HG02870 (cell line): ENCODE results near the gene CYP4F11.
"Not testable (repeated sequence)": the region's sequence is repeated elsewhere in the genome, so short reads cannot be mapped to it uniquely, and the experiment has no call there.

Source experiments
- ATAC-seq: cut with Tn5 transposase; IDR thresholded peaks from one replicate; pipeline ENCODE4 v1.9.1; 2021; ENCODE audit warnings: mild to moderate bottlenecking, moderate library complexity; ENCODE audit not compliant: unreplicated experiment

CYP4F11 gene

DNA sequence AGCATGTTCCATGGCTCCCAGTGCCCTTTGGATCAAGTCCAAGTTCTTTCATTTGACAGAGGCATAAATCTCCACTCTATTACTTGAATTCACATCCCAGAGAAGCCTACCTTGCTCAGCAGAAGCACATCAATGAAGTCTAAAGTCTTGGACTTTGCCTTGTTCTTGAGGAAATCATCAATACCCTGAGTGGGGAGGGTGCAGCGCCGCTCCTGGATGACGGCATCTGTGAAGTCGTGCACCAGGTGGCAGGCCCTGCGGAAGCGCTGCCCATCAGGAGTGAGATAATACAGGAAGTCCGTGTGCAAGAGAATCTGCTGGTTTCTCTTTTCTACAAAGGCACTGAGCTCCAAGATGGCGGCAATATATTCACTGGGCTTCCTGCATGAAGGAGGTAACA is 10.6 kb downstream of the CYP4F11 start:
- ATAC-seq, result no peak

DNA sequence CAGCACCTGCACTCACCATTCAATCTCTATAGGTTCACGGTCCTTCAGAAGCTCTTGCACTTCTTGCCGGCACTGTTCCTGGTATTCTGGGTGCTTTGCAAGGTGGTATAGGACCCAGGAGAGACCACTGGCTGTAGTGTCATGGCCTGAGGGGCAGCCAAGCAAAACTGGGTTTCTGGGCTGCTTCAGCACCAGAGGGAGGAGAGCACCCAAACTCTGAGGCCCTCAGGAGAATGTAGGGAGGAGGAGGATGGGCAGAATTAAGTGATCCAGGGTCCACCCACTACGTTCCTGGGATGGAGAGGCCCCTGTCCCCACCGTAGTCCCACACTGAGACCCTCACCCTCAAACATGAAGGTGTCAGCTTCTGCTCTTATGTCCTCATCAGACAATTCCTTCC is 12.3 kb downstream of the CYP4F11 start:
- no peak for ATAC-seq

DNA sequence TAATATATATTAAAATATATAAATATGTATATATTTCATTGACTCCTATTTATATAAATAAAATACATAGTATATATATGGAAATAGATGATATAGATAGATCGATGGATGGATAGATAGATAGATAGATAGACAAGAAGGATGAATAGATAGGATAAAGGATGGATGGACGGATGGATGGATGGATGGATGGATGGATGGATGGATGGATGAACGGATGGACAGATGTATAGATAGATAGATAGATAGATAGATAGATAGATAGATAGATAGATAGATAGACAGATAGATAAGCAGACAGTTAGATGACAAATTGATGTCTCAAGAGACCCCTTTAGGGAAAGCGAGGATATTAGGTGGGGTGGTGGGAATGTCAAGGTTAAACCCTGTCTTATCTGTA is 15.1 kb downstream of the CYP4F11 start:
- ATAC-seq, result no peak

DNA sequence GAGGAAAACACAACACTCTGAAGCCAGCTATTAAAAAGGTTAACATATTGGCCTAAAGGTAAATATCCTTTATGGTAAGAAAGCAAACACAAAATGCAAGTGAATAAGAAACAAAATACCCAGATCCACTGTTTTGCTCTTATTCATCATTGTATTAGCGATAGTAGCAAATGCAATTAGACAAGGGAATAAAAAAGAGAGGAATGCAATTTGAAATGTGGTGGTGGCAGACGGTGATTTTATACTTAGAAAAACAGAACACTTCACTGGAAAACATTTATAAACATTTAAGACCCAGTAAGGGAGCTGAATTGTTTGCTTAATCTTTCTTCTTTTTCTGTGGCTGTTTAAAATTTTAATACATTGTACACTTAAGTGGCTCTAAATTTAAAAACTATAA is 19.2 kb downstream of the CYP4F11 start:
- ATAC-seq, result no peak

DNA sequence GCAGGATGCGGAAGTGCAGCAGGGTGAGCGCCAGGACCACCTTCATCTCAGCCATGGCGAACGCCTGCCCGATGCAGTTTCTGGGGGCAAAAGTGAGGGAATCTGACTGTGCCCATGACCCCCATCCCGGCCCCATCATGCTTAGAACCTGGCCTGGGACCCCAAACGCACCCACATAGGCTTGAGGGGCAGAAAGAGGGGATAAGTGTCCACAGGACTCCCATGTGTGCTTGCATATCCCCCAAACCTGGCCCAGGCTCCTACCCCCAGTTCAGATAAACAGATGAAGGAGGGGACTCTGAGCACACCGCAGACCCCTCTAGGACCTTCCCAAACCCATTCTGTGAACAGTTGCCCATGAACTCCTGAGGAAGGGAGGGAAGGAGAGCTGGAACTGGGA is 20.5 kb downstream of the CYP4F11 start:
- ATAC-seq, result no peak

DNA sequence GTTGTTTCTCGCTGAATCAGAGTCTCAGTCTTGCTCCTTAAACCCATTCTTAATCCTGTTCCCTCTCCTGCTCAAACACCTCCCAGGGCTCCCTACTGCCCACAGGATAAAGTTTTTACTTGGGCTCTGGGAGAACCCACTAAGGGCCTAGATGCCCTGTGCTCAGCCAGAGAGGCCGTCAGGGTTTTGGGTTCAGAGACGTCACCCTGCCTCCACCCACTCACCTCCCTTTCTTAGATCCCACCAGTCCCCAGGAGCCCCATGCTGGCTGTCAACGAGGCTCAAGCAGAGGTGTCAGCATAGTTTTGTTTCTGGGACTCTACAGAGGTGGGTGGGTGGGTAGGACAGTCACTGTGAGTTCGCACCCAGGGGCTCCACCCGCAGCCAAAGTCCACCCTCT is 20.9 kb downstream of the CYP4F11 start:
- no peak for ATAC-seq

DNA sequence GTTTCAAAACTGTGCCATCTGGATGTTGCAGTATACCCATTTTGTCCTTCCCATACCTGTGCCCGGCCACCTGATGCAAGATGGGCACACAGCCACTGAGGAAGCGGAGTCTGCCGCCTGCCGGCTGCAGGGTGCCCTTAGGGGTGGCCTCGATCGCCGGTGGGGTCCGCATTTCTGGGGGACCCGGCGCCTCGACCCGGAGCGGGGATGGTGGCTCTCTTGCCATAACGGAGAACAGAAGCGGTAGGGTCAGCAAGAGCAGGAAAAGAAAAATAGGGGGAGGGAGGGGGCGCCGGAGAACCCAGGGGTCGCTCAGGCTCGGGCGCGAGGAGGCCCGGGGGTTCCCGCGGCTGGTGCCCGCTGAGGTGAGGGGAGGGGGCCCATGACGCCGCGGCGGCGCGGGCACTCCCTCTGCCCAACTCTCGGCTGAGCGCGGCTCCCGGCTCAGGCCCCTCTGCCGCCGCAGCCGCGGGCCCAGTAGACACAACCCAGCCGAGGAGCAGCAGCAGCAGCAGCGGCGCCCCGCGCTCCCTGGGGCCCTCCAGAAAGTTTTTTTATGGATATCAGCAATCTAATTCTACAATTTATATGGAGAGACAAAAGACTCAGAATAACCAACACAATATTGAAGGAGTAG is 22.6 kb downstream of the CYP4F11 start:
- ATAC-seq, result no peak

DNA sequence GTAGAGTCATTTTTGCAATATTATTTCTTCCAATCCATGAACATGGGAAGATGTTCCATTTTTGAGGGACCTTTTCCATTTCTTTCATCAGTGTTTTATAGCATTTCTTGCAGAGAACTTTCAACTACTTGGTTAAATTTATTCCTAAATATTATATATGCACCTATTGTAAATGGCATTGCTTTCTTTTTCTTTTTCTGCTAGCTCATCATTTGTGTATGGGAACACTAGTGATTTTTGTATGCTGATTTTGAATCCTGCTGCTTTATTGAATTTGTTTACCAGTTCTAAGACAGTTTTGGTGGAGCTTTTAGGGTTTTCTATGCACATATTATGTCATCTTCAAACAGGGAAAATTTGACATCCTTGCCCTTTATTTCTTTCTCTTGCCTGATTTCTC is 29.3 kb downstream of the CYP4F11 start:
- ATAC-seq, result no peak

DNA sequence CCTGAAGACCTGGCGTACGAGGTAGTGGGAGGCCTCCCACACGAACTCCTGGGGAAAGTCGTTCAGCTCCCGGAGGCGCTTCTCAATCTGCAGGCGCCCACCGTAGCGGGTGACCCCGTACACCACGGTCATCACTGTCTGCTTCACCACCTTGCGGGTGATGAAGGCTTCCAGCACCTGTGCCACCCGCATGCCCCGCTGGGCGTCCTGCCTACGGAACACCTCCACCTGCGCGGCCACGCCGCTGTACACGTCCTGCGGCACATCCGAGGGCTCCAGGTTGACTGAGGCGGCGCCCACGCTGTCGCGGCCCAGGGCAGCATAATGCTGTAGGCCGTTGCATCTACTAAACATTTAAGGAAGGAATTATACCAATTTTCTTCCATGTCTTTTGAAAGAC is 31.4 kb downstream of the CYP4F11 start:
- ATAC-seq, result not testable (repeated sequence)

DNA sequence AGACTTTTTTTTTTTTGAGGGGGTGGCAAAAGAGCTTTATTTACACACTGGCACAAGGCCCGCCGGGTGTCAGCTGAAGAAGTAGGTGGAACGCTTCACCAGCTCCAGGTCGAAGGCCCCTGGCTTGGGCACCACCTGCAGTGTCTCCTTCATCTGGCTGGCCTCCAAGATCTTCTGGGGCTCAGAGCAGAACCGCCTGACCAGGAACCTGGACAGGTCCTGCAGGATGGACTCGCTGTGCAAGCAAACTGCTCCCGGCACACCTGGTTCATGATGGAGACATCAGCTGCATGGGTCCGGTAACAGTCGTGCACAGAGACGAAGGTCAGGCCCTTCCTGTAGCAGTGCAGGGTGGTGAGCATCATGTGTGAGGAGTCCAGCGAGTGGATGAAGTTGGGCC is 32.1 kb downstream of the CYP4F11 start:
- ATAC-seq, result no peak

DNA sequence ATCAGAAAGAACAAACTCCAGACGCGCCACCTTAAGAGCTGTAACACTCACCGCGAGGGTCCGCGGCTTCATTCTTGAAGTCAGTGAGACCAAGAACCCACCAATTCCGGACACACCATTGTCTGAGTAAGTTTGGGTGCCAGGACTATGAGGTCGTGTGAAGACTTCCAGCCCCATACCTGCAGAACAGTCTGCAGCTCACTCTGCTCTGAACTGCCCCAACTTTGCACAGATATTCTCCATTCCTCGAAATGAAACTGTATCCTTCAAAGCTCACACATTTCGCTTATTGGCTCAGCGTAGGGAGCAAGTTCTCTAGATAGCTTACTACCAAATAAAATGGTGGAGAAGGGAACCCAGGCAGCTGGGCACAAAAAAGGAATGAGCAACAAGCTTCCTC is 33.8 kb downstream of the CYP4F11 start:
- no peak for ATAC-seq

DNA sequence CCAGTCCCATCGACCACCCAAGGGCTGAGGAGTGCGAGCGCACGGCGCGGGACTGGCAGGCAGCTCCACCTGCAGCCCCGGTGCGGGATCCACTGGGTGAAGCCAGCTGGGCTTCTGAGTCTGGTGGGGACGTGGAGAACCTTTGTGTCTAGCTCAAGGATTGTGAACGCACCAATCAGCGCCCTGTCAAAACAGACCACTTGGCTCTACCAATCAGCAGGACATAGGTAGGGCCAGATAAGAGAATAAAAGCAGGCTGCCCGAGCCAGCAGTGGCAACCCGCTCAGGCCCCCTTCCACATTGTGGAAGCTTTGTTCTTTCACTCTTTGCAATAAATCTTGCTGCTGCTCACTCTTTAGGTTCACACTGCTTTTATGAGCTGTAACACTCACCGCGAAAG is 34.3 kb downstream of the CYP4F11 start:
- ATAC-seq, result not testable (repeated sequence)

DNA sequence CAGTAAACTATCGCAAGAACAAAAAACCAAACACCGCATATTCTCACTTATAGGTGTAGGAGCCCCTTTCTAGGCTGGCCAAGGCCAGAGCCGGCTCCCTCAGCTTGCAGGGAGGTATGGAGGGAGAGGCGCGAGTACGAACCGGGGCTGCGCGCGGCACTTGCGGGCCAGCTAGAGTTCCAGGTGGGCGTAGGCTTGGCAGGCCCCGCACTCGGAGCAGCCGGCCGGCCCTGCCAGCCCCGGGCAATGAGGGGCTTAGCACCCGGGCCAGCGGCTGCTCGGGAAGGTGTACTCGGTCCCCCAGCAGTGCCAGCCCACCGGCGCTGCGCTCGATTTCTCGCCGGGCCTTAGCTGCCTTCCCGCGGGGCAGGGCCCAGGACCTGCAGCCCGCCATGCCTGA is 34.8 kb downstream of the CYP4F11 start:
- ATAC-seq, result not testable (repeated sequence)

DNA sequence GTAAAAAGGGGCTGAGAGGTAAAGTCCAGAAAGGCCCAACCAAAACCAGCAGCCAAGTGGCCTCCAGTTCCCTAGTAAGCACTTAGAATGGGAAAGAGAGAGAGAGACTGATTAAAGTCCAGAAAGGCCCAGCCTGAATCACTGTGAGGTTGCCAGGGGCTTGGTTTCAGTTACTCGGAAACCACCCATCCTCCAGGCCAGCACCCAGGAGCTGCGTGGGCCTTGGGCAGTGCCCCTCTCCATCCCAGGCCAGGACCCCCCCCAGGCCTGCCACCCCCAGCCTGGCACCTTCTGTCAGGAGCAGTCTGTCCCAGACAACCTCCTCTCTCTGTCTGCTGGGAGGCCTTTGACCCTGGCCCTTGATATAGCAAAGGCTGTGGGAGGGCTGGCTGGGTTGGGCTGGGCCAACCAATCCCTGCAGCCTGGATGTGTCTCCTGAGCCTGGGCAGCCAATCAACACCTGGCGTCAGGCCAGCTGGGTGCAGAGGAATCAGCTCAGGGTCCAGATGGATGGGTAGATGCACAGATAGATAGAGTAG is 36.5 kb downstream of the CYP4F11 start, which contains the start of gene CYP4F2:
Gene CYP4F2, minus strand, starts transcription at position 337 of the 539 bp plus-strand sequence. CDS start 463 bp downstream, outside the sequence.
- ATAC-seq, result no peak

DNA sequence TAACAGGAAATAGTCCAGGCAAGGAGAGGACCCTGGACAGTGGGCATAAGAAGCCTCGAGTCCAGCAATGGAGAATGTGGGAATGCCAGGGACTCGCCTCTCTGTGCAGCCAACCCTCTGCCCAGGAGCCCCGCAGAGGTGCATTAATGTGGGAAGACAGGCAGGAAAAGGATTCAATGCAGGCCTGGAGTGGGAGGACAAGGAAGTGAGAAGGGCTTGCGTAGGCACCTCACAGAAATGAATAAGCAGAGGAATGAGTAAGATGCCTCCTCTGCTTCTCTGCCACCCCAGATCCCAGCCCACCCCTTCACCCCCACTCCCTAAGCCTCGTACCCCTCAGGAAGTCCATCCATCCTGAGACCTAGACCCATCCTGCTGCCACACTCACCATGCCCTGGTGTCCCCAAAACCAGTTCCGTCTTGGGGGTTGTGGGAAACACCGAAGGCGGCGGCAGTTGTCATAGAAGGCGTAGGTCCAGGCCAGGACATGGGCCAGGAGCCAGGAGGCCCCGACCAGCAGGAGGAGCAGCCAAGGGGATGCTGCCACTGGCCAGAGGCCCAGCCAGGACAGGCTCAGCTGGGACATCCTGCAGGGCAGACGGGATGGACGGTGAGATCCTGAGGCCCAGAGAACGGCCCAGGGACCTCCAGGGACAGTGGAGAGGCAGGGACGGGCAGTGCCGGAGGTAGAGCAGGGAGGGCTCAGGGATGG is 37.1 kb downstream of the CYP4F11 start:
- no peak for ATAC-seq

DNA sequence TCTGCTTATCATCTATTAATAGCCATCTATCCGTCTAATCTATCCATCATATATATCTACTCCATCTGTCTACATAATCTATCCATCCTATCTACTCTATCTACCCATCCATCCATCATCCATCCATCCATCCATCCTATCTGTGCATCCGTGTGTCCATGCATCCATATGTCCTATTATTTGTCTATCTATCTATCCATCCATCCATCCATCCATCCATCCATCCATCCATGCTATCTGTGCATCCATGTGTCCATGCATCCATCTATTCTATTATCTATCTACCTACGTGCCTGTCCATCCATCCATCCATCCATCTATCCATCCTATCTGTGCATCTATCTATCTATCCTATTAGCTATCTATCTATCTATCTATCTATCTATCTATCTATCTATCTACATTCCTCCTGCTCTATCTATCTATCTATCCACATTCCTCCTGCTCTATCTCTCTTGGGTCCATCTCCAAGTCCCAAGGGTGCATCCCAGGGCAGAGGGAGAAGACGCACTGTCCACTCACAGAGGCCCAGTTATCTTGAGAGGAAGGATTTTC is 38.4 kb downstream of the CYP4F11 start:
- no peak for ATAC-seq

DNA sequence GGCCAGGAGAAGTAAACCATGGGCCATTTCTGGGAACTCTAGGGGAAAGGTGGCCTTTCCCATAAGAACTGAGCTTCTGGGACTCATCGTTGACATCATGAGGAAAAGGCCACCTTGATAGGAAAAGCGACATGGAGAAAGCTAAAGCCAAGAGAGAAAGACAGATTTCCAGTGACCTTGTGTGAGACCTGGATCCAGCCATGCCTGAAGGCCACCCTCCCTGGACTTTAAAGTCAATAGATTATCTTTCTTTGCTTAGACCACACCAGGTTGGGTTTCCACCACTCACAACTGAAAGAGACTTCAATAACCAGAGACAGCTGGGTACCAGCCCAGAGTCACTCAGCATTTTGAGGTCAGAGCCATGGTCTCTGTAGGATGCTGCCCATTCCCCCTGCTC is 40.0 kb downstream of the CYP4F11 start:
- ATAC-seq, result no peak

DNA sequence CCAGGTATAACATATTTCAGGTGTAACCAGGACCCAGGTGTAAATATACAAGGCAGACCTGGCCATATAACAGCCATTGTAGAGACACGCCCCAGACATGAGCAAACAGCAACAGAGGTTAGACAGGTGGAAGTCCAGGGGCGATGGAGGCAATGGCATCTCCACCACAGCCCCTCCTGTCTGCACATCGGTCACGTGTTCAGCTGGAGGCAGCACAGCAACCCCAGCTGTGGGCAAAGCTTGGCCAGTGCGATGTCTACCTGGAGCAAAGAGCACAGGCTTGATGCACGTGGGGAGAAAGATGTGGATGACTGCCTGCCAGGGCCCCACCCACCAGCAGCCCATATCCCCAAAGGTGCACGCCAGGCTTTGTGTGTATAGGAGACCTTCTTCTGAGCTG is 40.9 kb downstream of the CYP4F11 start:
- no peak for ATAC-seq

DNA sequence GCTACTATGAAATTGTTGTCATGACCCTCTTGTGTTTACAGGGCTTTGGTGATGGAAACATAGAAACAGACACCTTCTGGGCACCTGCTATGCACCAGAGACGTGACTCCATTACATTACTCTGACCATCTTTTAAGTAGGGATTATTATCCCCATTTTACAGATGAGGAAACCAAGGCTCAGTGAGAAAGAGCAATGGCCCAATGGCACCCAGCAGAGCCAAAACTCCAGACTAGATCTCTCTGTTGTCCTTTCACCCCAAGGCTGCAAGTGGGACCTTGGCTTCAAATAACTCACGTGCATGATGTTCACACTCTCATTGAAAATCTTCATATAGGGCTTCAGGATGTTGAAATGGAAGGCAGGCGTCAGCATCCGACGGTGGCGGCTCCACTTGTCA is 42.3 kb downstream of the CYP4F11 start:
- no peak for ATAC-seq

DNA sequence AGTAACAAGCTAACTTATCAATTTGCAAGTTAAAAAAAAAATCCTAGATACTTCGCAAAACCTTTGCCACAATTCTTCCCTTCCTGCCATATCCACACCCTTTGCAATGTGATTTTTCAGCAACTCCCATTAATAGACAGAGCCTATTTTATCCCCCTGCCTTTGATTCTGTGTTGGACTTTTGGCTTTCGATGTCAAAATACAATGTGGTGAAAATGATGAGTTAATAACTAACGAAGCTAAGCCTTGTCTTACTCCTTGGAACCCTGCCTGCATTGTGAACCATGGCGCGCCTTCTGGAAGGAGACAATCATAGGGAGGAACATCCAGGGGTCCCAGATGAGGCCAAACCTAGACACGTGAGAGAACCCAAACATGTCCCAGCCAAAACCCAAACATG is 42.9 kb downstream of the CYP4F11 start:
- no peak for ATAC-seq

DNA sequence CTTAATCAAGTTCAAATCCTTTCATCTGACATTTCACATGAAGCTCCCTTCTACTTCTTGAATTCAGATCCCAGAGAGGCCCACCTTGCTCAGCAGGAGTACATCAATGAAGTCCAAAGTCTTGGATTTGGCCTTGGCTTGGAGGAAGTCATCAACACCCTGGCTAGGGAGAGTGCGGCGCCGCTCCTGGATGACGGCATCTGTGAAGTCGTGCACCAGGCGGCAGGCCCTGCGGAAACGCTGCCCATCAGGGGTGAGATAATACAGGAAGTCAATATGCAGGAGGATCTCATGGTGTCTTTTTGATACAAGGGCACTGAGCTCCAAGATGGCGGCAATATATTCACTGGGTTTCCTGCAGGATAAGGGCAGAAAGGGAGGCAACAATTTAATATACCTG is 45.0 kb downstream of the CYP4F11 start:
- ATAC-seq, result not testable (repeated sequence)

DNA sequence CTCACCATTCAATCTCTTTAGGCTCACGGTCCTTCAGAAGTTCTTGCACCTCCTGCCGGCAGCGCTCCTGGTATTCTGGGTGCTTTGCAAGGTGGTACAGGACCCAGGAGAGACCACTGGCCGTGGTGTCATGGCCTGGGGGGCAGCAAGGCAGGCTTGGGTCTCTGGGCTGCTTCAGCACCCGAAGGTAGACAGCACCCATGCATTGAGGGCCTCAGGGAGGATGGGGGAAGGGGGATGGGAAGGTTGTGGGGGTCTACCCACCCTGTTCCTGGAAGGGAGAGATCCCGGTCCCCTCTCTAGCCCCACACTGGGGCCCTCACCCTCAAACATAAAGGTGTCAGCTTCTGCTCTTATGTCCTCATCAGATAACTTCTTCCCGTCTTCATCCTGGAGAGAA is 48.4 kb downstream of the CYP4F11 start:
- no peak for ATAC-seq
